ENCODE results near the gene WDR70.
"Not testable (repeated sequence)": the region's sequence is repeated elsewhere in the genome, so short reads cannot be mapped to it uniquely, and the experiment has no call there.

Gene WDR70

GRCh38 chr5:37575541-37576489, 196.7 kb downstream of the WDR70 start:
- DNase-seq, result no peak

GRCh38 chr5:37576552-37576951, 197.4 kb downstream of the WDR70 start:
- DNase-seq, result no peak

GRCh38 chr5:37578176-37578575, 199.1 kb downstream of the WDR70 start:
- no peak for DNase-seq

- DNase-seq, result no peak
Measured at GRCh38 chr5:37580106-37580505, 201.0 kb downstream of the WDR70 start.

- no peak for DNase-seq
Measured at GRCh38 chr5:37582202-37582601, 203.1 kb downstream of the WDR70 start.

- DNase-seq, result not testable (repeated sequence)
Measured at GRCh38 chr5:37593292-37593691, 214.2 kb downstream of the WDR70 start.

GRCh38 chr5:37594864-37595263, 215.7 kb downstream of the WDR70 start:
- not testable (repeated sequence) for DNase-seq

GRCh38 chr5:37598733-37599132, 219.6 kb downstream of the WDR70 start:
- DNase-seq, result no peak

- no peak for DNase-seq
Measured at GRCh38 chr5:37601163-37601562, 222.0 kb downstream of the WDR70 start.

- no peak for DNase-seq
Measured at GRCh38 chr5:37603072-37603471, 224.0 kb downstream of the WDR70 start.

GRCh38 chr5:37604290-37604689, 225.2 kb downstream of the WDR70 start:
- DNase-seq, result no peak

GRCh38 chr5:37606148-37606547, 227.0 kb downstream of the WDR70 start:
- DNase-seq, result no peak

- no peak for DNase-seq
Measured at GRCh38 chr5:37606632-37607248, 227.6 kb downstream of the WDR70 start.

GRCh38 chr5:37615184-37615583, 236.1 kb downstream of the WDR70 start:
- no peak for DNase-seq

GRCh38 chr5:37619353-37619752, 240.2 kb downstream of the WDR70 start:
- DNase-seq, result no peak

- DNase-seq, result not testable (repeated sequence)
Measured at GRCh38 chr5:37622354-37622753, 243.2 kb downstream of the WDR70 start.

GRCh38 chr5:37626266-37626665, 247.1 kb downstream of the WDR70 start:
- DNase-seq, result no peak

GRCh38 chr5:37628876-37629275, 249.8 kb downstream of the WDR70 start:
- DNase-seq, result no peak

GRCh38 chr5:37631939-37632338, 252.8 kb downstream of the WDR70 start:
- no peak for DNase-seq

- no peak for DNase-seq
Measured at GRCh38 chr5:37637165-37637845, 258.2 kb downstream of the WDR70 start.

GRCh38 chr5:37638897-37639296, 259.8 kb downstream of the WDR70 start:
- DNase-seq, result no peak

- DNase-seq, result no peak
Measured at GRCh38 chr5:37640088-37640487, 261.0 kb downstream of the WDR70 start.

- no peak for DNase-seq
Measured at GRCh38 chr5:37641933-37642332, 262.8 kb downstream of the WDR70 start.

- DNase-seq, result no peak
Measured at GRCh38 chr5:37645707-37646106, 266.6 kb downstream of the WDR70 start.
